ENCODE data around the gene PEX13.

DNA sequence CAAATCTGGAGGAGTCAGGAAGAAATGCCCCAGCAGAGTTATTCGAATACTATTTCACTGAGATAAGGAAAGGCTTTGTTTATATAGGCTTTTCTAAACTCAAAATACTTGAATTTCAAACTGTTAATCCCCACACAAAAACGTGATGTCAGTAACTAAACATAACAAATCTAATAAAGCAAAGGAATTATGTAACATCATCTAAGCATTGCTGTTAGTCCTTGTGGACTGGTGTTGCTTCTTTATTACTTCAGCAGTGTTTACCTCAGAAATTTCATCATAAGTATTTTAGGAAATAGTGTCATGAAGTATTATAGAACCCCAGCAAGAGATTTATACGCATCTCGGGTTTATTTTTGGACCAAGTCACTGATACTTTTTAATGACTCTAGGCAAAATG lies 28.5 kb downstream of the PEX13 start:
- TF ChIP-seq, protein P1, sequence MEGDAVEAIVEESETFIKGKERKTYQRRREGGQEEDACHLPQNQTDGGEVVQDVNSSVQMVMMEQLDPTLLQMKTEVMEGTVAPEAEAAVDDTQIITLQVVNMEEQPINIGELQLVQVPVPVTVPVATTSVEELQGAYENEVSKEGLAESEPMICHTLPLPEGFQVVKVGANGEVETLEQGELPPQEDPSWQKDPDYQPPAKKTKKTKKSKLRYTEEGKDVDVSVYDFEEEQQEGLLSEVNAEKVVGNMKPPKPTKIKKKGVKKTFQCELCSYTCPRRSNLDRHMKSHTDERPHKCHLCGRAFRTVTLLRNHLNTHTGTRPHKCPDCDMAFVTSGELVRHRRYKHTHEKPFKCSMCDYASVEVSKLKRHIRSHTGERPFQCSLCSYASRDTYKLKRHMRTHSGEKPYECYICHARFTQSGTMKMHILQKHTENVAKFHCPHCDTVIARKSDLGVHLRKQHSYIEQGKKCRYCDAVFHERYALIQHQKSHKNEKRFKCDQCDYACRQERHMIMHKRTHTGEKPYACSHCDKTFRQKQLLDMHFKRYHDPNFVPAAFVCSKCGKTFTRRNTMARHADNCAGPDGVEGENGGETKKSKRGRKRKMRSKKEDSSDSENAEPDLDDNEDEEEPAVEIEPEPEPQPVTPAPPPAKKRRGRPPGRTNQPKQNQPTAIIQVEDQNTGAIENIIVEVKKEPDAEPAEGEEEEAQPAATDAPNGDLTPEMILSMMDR (IDR thresholded peaks at IDR 0.05; ENCODE audit: low read depth, low read length, poor library complexity, severe bottlenecking): no peak
- no peak for TF ChIP-seq EZH2phosphoT487 (IDR thresholded peaks at IDR 0.05; ENCODE audit: borderline replicate concordance, low read length)
